ENCODE measurements around the gene CENPP.

DNA sequence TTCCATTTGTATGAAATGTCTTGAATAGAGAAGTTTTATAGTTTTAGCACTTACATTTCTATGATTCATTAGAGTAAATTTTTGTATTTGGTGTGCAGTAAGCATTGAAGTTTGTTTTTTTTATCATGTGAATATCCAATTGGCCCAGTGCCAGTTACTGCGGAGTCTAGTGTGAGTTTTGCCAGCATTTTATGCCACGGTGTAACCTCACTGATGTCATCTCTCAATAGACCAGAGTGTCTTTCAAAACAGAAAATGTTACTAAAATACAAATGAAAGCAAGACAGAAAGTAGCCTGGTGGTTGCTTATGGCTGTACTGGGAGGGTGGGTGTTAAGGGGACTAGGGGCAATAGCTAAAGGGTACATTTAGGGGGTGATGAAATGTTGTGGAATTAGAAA, 281.3 kb downstream of the CENPP start:
- no peak for TF ChIP-seq EZH2phosphoT487 (IDR thresholded peaks at IDR 0.05; ENCODE audit: low read length)
- TF ChIP-seq, protein P1, sequence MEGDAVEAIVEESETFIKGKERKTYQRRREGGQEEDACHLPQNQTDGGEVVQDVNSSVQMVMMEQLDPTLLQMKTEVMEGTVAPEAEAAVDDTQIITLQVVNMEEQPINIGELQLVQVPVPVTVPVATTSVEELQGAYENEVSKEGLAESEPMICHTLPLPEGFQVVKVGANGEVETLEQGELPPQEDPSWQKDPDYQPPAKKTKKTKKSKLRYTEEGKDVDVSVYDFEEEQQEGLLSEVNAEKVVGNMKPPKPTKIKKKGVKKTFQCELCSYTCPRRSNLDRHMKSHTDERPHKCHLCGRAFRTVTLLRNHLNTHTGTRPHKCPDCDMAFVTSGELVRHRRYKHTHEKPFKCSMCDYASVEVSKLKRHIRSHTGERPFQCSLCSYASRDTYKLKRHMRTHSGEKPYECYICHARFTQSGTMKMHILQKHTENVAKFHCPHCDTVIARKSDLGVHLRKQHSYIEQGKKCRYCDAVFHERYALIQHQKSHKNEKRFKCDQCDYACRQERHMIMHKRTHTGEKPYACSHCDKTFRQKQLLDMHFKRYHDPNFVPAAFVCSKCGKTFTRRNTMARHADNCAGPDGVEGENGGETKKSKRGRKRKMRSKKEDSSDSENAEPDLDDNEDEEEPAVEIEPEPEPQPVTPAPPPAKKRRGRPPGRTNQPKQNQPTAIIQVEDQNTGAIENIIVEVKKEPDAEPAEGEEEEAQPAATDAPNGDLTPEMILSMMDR (IDR thresholded peaks at IDR 0.05; ENCODE audit: low read length) = no peak

All from MM.1S (cell line).